A549 (cell line): ENCODE data around the gene RSBN1. TPM values are rescaled to one million over a fixed set of nuclear protein-coding genes. Genes with fewer than 3 reads are reported as not detected.

Experiments
- ATAC-seq, 2 experiments: fragments of 200-7000 bp in 1 of 2; fragments of >200 bp in 1 of 2; cut with Nextera tagmentation in 1 of 2; cut with Tn5 transposase in 1 of 2; 3 replicates each; pipeline versions ENCODE4 v1.8.0 to v1.9.1; 2018 to 2020; ENCODE audit warnings: mild to moderate bottlenecking in 1 of 2, moderate library complexity in 1 of 2
- CTCF ChIA-PET: fragments of 300-600 bp; sonication (Branson Sonifier 250); formaldehyde crosslinking; extraction: SDS; loops from one replicate; lab custom pipeline; 2021; ENCODE audit warnings: antibody characterized with exemption, inconsistent platforms; lab: Yijun Ruan, JAX
- POLR2A ChIA-PET: fragments of 350-600 bp; formaldehyde crosslinking; extraction: SDS; loops from one replicate; lab custom pipeline; 2021; ENCODE audit warnings: antibody characterized with exemption, inconsistent platforms; lab: Yijun Ruan, JAX
- DNase-seq, 2 experiments: peaks; one replicate each; pipeline versions ENCODE4 v3.0.0 to v3.0.0-alpha.2; 2011 to 2016; ENCODE audit warnings: low read depth in 1 of 2, low spot score in 1 of 2
- FAIRE-seq: peaks from 2 replicates; lab custom pipeline; 2011; peaks lifted over from hg19 to GRCh38; lab: Jason Lieb, UNC
- H3K27ac ChIP-seq, 2 experiments: fragments of >200 bp; sonication (Bioruptor Twin); formaldehyde crosslinking; 3 replicates each; pipeline ENCODE4 v1.5.1; 2016 to 2017
- H3K4me1 ChIP-seq: fragments of >200 bp; sonication (Bioruptor Twin); formaldehyde crosslinking; 3 replicates; pipeline ENCODE4 v1.6.1; 2016
- H3K4me2 ChIP-seq: fragments of >200 bp; sonication (Bioruptor Twin); formaldehyde crosslinking; 3 replicates; pipeline ENCODE4 v1.6.1; 2016
- H3K4me3 ChIP-seq: fragments of >200 bp; sonication (Bioruptor Twin); formaldehyde crosslinking; 3 replicates; pipeline ENCODE4 v1.5.1; 2016
- H3K9me3 ChIP-seq: fragments of >200 bp; sonication (Bioruptor Twin); formaldehyde crosslinking; 3 replicates; pipeline ENCODE4 v1.6.1; 2016
- BCL3 ChIP-seq: fragments of >200 bp; sonication (Bioruptor Twin); formaldehyde crosslinking; IDR thresholded peaks from 3 replicates; pipeline ENCODE4 v1.6.1; 2016
- BHLHE40 ChIP-seq: IDR thresholded peaks from 2 replicates; pipeline ENCODE4 v1.6.1; 2012; ENCODE audit warnings: low read depth, low read length, inconsistent platforms
- CBX2 ChIP-seq: fragments of 200-600 bp; sonication (generic); IDR thresholded peaks from 2 replicates; pipeline ENCODE4 v1.6.1; 2016; ENCODE audit warnings: low read depth, mild to moderate bottlenecking, borderline replicate concordance
- CHD2 ChIP-seq: fragments of 150-350 bp; IDR thresholded peaks from 2 replicates; pipeline ENCODE4 v1.6.1; 2014; ENCODE audit warnings: low read length; ENCODE audit not compliant: partially characterized antibody
- CHD4 ChIP-seq: fragments of 200-600 bp; sonication (generic); IDR thresholded peaks from 2 replicates; pipeline ENCODE4 v1.6.1; 2016; ENCODE audit warnings: antibody characterized with exemption, mild to moderate bottlenecking, borderline replicate concordance
- CTCF ChIP-seq: fragments of >200 bp; sonication (Bioruptor Twin); formaldehyde crosslinking; IDR thresholded peaks from 3 replicates; pipeline ENCODE4 v1.5.1; 2016
- EHF ChIP-seq: fragments of 250-450 bp; sonication (Bioruptor Pico); IDR thresholded peaks from 2 replicates; pipeline ENCODE4 v1.5.0; 2020; ENCODE audit warnings: mild to moderate bottlenecking
- EP300 ChIP-seq, 2 experiments: fragments of >200 bp; sonication (Bioruptor Twin); formaldehyde crosslinking; IDR thresholded peaks; 2 replicates in 1 of 2; 3 replicates in 1 of 2; pipeline ENCODE4 v1.6.1; 2016 to 2017
- FOSB ChIP-seq: fragments of 250-450 bp; sonication (Bioruptor Pico); IDR thresholded peaks from 2 replicates; pipeline ENCODE4 v1.5.0; 2020; ENCODE audit warnings: mild to moderate bottlenecking, moderate library complexity
- FOXS1 ChIP-seq: fragments of 250-450 bp; sonication (Bioruptor Pico); IDR thresholded peaks from 2 replicates; pipeline ENCODE4 v1.5.0; 2020; ENCODE audit warnings: mild to moderate bottlenecking, moderate library complexity
- HDAC2 ChIP-seq: fragments of 200-600 bp; sonication (generic); IDR thresholded peaks from 2 replicates; pipeline ENCODE4 v1.6.1; 2016
- JUN ChIP-seq, 2 experiments: fragments of >200 bp; sonication (Bioruptor Twin); formaldehyde crosslinking; IDR thresholded peaks; 2 replicates in 1 of 2; 3 replicates in 1 of 2; pipeline ENCODE4 v1.6.1; 2016 to 2017
- KDM5A ChIP-seq: fragments of 200-600 bp; sonication (generic); IDR thresholded peaks from 2 replicates; pipeline ENCODE4 v1.6.1; 2016; ENCODE audit warnings: antibody characterized with exemption, mild to moderate bottlenecking
- MAZ ChIP-seq: fragments of 150-350 bp; IDR thresholded peaks from 2 replicates; pipeline ENCODE4 v1.6.1; 2014; ENCODE audit warnings: antibody characterized with exemption, low read depth, low read length, borderline replicate concordance
- NFE2L2 ChIP-seq: fragments of 150-350 bp; conservative IDR thresholded peaks from 2 replicates; pipeline ENCODE4 v1.6.1; 2014; ENCODE audit warnings: low read length
- POLR2AphosphoS2 ChIP-seq: conservative IDR thresholded peaks from 2 replicates; pipeline ENCODE4 v1.6.1; 2012; ENCODE audit warnings: low read length, improper control_type of control experiment, inconsistent platforms
- RAD21 ChIP-seq, 2 experiments: fragments of >200 bp in 1 of 2; sonication (Bioruptor Twin) in 1 of 2; formaldehyde crosslinking in 1 of 2; IDR thresholded peaks in 1 of 2; conservative IDR thresholded peaks in 1 of 2; 2 replicates in 1 of 2; 3 replicates in 1 of 2; pipeline ENCODE4 v1.6.1; 2012 to 2018; ENCODE audit warnings: inconsistent platforms in 1 of 2
- RARB ChIP-seq: fragments of 250-450 bp; sonication (Bioruptor Pico); IDR thresholded peaks from 2 replicates; pipeline ENCODE4 v1.8.0; 2021; ENCODE audit warnings: mild to moderate bottlenecking, moderate library complexity
- RCOR1 ChIP-seq: fragments of 150-350 bp; IDR thresholded peaks from 2 replicates; pipeline ENCODE4 v1.6.1; 2014; ENCODE audit warnings: antibody characterized with exemption, low read length, low read depth
- RNF2 ChIP-seq: fragments of 200-600 bp; sonication (generic); IDR thresholded peaks from 2 replicates; pipeline ENCODE4 v1.6.1; 2016; ENCODE audit warnings: low read depth, mild to moderate bottlenecking, antibody characterized with exemption, moderate library complexity, borderline replicate concordance
- SMC3 ChIP-seq: fragments of >200 bp; sonication (Bioruptor Twin); formaldehyde crosslinking; IDR thresholded peaks from 3 replicates; pipeline ENCODE4 v1.6.1; 2018; ENCODE audit warnings: inconsistent platforms
- SREBF2 ChIP-seq: fragments of 450-650 bp; IDR thresholded peaks from 2 replicates; pipeline ENCODE4 v1.6.1; 2014; ENCODE audit warnings: mild to moderate bottlenecking, moderate library complexity
- TP53 ChIP-seq: fragments of 250-450 bp; sonication (Bioruptor Pico); IDR thresholded peaks from 2 replicates; pipeline ENCODE4 v1.5.0; 2021; ENCODE audit warnings: mild to moderate bottlenecking, moderate library complexity
- WGBS: methylation state at CpG from one replicate; pipeline ENCODE4 v1.1.6; 2017; ENCODE audit errors: missing lambda C conversion rate; 5-methylcytosine and 5-hydroxymethylcytosine counted together
- polyA plus RNA-seq, 4 experiments: library from polyadenylated mRNA; depleted of rRNA in 3 of 4; stranded (reverse); fragments of >200 nt; fragmentation: RNase III in 1 of 4; extraction: RNeasy Plus Mini Kit Qiagen cat#74134 plus additional on column Dnase treatment in 1 of 4; gene quantifications; 2 replicates in 3 of 4; 3 replicates in 1 of 4; pipeline ENCODE4 v1.2.3, GENCODE V29; 2011 to 2017
- TF ChIP-seq, protein P1 (sequence below): fragments of 150-350 bp; IDR thresholded peaks from 2 replicates; pipeline ENCODE4 v1.6.1; 2014; ENCODE audit warnings: low read depth, mild to moderate bottlenecking, low read length
- TF ChIP-seq, protein P2 (sequence below): fragments of 450-650 bp; IDR thresholded peaks from 2 replicates; pipeline ENCODE4 v1.6.1; 2014; ENCODE audit warnings: antibody characterized with exemption

Gene RSBN1
- polyA plus RNA-seq, 2 of the 4 experiments (the other 2 are of a cell fraction), result 3.0 to 9.7 TPM

DNA sequence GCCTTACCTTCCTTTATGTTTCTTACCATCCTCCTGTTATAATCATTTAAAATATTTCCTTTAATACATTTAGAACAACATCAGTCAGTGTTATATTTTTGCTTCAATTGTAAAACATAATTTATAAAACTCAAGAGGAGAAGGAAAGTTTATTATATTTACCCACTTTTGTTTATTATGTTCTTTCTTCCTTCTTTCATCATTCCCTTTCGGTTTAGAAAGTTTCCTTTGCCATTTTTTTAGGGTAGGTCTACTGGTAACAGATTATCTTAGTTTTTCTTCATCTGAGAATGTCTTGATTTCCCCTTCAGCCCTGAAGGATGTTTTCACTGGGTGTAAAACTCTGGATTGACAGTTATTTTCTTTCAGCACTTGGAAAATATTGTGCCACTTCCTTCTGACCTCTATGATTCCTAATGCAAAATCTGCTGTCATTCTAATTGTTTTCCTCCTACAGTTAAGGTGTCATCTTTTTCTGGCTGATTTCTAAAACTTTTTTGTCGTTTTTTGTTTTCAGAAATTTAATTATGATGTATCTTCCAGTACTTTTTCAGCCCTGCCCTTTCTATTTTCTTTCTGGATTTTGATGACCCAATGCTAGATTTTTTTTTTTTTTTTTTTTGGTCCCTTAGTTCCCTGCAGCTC is 34.2 kb upstream of the RSBN1 start:
- CTCF ChIA-PET, result no interaction called here
- H3K27ac ChIP-seq, result no peak overlapping the region
- 24% methylated on average over 2 of the region's 2 CpGs for WGBS
- DNase-seq (no peak), ATAC-seq (no peak), FAIRE-seq (no peak)
- no peak overlapping the region for H3K4me3 ChIP-seq
- POLR2A ChIA-PET, result no interaction called here
- peaks cover 7% of the 10 kb centered on the region; the same call in 1 of the 3 replicates for H3K9me3 ChIP-seq
- H3K4me2 ChIP-seq, result no peak overlapping the region
- H3K4me1 ChIP-seq, result no peaks in the 10 kb centered on the region
- TF ChIP-seq RARB (CRISPR knock-in tag) (no peak), CHD4 (no peak), TP53 (CRISPR knock-in tag) (no peak), POLR2AphosphoS2 (no peak), NFE2L2 (no peak)
- TF ChIP-seq, protein P1, sequence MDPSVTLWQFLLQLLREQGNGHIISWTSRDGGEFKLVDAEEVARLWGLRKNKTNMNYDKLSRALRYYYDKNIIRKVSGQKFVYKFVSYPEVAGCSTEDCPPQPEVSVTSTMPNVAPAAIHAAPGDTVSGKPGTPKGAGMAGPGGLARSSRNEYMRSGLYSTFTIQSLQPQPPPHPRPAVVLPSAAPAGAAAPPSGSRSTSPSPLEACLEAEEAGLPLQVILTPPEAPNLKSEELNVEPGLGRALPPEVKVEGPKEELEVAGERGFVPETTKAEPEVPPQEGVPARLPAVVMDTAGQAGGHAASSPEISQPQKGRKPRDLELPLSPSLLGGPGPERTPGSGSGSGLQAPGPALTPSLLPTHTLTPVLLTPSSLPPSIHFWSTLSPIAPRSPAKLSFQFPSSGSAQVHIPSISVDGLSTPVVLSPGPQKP, result no peak

DNA sequence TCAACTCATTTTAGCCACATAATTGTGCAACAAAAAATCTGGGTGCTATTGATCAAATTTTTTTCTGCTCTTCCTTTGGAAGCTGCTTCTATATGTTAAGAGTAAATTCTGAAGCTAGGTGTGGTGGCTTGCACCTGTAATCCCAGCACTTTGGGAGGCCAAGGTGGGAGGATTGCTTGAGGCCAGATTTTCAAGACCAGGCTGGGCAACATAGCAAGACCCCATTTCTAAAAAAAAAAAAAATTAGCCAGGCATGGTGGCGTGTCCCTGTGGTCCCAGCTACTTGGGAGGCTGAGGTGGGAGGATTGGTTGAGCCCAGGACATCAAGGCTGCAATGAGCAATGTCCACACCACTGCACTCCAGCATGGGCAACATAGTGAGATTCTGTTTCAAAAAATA is 24.3 kb upstream of the RSBN1 start:
- ChIA-PET CTCF (interaction anchor here (0.6 to 2.4 kb wide), 7 partner anchors 8 to 127 kb away, joined by 3 to 11 read pairs (median 5); partner anchors contain the start of gene AP4B1), POLR2A (no interaction called here)
- Histone ChIP-seq H3K9me3 (no peaks in the 10 kb centered on the region), H3K27ac (no peak overlapping the region), H3K4me3 (no peak overlapping the region), H3K4me1 (no peaks in the 10 kb centered on the region), H3K4me2 (no peak overlapping the region)
- ATAC-seq (no peak), FAIRE-seq (no peak), DNase-seq (no peak)
- 94% methylated on average over 1 of the region's 1 CpG for WGBS
- TF ChIP-seq HDAC2 (no peak), EHF (CRISPR knock-in tag) (no peak), CTCF (no peak), RAD21 (conservative IDR thresholded peaks at IDR 0.05 in 1 of 2, IDR thresholded peaks at IDR 0.05 in 1 of 2) (no peak), FOXS1 (CRISPR knock-in tag) (no peak), RNF2 (no peak), MAZ (no peak), CHD2 (no peak), RCOR1 (no peak), FOSB (no peak), SREBF2 (no peak), JUN (IDR thresholded peaks at IDR 0.05) (no peak), KDM5A (no peak)
- TF ChIP-seq, all 56 proteins: peak for 0

- Histone ChIP-seq H3K4me3 (no peak overlapping the region), H3K4me1 (no peaks in the 10 kb centered on the region), H3K9me3 (no peaks in the 10 kb centered on the region), H3K4me2 (peak overlapping the region; percentile 48; the same call in 2 of the 3 replicates), H3K27ac (no peak overlapping the region)
- 5% methylated on average over 4 of the region's 4 CpGs for WGBS
- FAIRE-seq (no peak), DNase-seq (peak; percentile 4 to 36), ATAC-seq (no peak)
- ChIA-PET CTCF (interaction anchor here (0.6 to 2.4 kb wide), 13 partner anchors 9 to 128 kb away, joined by 3 to 11 read pairs (median 4); partner anchors contain the start of gene AP4B1), POLR2A (no interaction called here)
- TF ChIP-seq CTCF, result peak; percentile 44
- no peak for TF ChIP-seq CBX2
- no peak for TF ChIP-seq EP300 (IDR thresholded peaks at IDR 0.05)
- TF ChIP-seq, protein P2, sequence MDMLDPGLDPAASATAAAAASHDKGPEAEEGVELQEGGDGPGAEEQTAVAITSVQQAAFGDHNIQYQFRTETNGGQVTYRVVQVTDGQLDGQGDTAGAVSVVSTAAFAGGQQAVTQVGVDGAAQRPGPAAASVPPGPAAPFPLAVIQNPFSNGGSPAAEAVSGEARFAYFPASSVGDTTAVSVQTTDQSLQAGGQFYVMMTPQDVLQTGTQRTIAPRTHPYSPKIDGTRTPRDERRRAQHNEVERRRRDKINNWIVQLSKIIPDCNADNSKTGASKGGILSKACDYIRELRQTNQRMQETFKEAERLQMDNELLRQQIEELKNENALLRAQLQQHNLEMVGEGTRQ, result no peak
- peak; percentile 56 to 61; a peak in 3 of 5 replicates for TF ChIP-seq RAD21 (conservative IDR thresholded peaks at IDR 0.05 in 1 of 2, IDR thresholded peaks at IDR 0.05 in 1 of 2)
- TF ChIP-seq BCL3, result no peak
- TF ChIP-seq BHLHE40, result no peak
- TF ChIP-seq SMC3, result peak; percentile 71
Observed at GRCh38 chr1:113835686-113836290, 23.5 kb upstream of the RSBN1 start.
